ENCODE measurements around the gene NXPE1.
"Not testable (repeated sequence)": the region's sequence is repeated elsewhere in the genome, so short reads cannot be mapped to it uniquely, and the experiment has no call there.

The NXPE1 gene

GRCh38 chr11:114559425-114560310 lies at the start of gene NXPE1:
Gene NXPE1, minus strand, starts transcription at chr11:114559881. Its CDS starts 8,680 bp downstream, at chr11:114551201.
- TF ChIP-seq CTCF (IDR thresholded peaks at IDR 0.05) = no peak
- Histone ChIP-seq H3K4me3 (no peak within 1 kb of the TSS), H3K27ac (no peak within 1 kb of the TSS)
- no peak for DNase-seq (ENCODE audit: low spot score)

- no peak for TF ChIP-seq CTCF (IDR thresholded peaks at IDR 0.05)
- Histone ChIP-seq H3K4me3 (no peak overlapping the region), H3K27ac (no peak overlapping the region)
- DNase-seq (ENCODE audit: low spot score) = no peak
Observed at GRCh38 chr11:114609429-114609828, 49.7 kb upstream of the NXPE1 start.

- H3K27ac ChIP-seq; H3K4me3 ChIP-seq; DNase-seq (ENCODE audit: low spot score): not testable (repeated sequence)
Observed at GRCh38 chr11:114608605-114609004, 48.9 kb upstream of the NXPE1 start.

GRCh38 chr11:114607753-114608459 lies 48.2 kb upstream of the NXPE1 start:
- Histone ChIP-seq H3K27ac (no peak overlapping the region), H3K4me3 (no peak overlapping the region)
- no peak for DNase-seq (ENCODE audit: low spot score)
- no peak for TF ChIP-seq CTCF (IDR thresholded peaks at IDR 0.05)

GRCh38 chr11:114606802-114607075 lies 47.1 kb upstream of the NXPE1 start:
- H3K27ac ChIP-seq; H3K4me3 ChIP-seq; DNase-seq (ENCODE audit: low spot score): not testable (repeated sequence)

- Histone ChIP-seq H3K27ac (no peak overlapping the region), H3K4me3 (no peak overlapping the region)
- no peak for TF ChIP-seq CTCF (IDR thresholded peaks at IDR 0.05)
- DNase-seq (ENCODE audit: low spot score) = no peak
Observed at GRCh38 chr11:114606003-114606801, 46.5 kb upstream of the NXPE1 start.

- TF ChIP-seq CTCF (IDR thresholded peaks at IDR 0.05) = no peak
- H3K27ac ChIP-seq = no peak overlapping the region
- no peak for DNase-seq (ENCODE audit: low spot score)
Observed at GRCh38 chr11:114605370-114605769, 45.7 kb upstream of the NXPE1 start.

More at GRCh38 chr11:114605370-114605769, 45.7 kb upstream of the NXPE1 start:
- no peak overlapping the region for H3K4me3 ChIP-seq

Measured in coronary artery (tissue), 2 donors.